Muscle of leg (tissue), 11 donors: ENCODE data around the gene ASPN. TPM values are rescaled to one million over a fixed set of nuclear protein-coding genes. Genes with fewer than 3 reads are reported as not detected.
A peak's percentile ranks its signal among the peaks of the same experiment; 100 is the strongest.
"Not testable (repeated sequence)": the region's sequence is repeated elsewhere in the genome, so short reads cannot be mapped to it uniquely, and the experiment has no call there.

ENCODE experiments used
- DNase-seq: peaks from one replicate; pipeline ENCODE4 v3.0.0; 2013
- H3K27ac ChIP-seq: one replicate; pipeline ENCODE4 v1.5.1; 2013; ENCODE audit warnings: mild to moderate bottlenecking, low read length, control low read depth
- H3K27me3 ChIP-seq: one replicate; pipeline ENCODE4 v1.6.1; 2013; ENCODE audit warnings: low read length; ENCODE audit not compliant: control insufficient read depth, insufficient read depth
- H3K36me3 ChIP-seq: one replicate; pipeline ENCODE4 v1.6.1; 2013; ENCODE audit warnings: low read length; ENCODE audit not compliant: control insufficient read depth, insufficient read depth
- H3K4me1 ChIP-seq: one replicate; pipeline ENCODE4 v1.6.1; 2013; ENCODE audit warnings: low read length; ENCODE audit not compliant: control insufficient read depth, insufficient read depth
- H3K4me3 ChIP-seq: one replicate; pipeline ENCODE4 v1.5.1; 2013; ENCODE audit warnings: low read length, control low read depth
- H3K9me3 ChIP-seq: replicated peaks from 2 replicates; pipeline ENCODE4 v1.6.1; 2013; ENCODE audit warnings: low read depth, low read length; ENCODE audit not compliant: control insufficient read depth
- WGBS: methylation state at CpG from one replicate; pipeline ENCODE4 v1.1.5; 2013; ENCODE audit warnings: missing lambda C conversion rate; ENCODE audit not compliant: insufficient coverage; 5-methylcytosine and 5-hydroxymethylcytosine counted together
- polyA plus RNA-seq, 8 donors: library from polyadenylated mRNA; unstranded; fragments of 120-200 nt; gene quantifications; one replicate each; pipeline versions ENCODE4 v1.2.1 to v1.2.3, GENCODE V29; 2013; ENCODE audit warnings: inconsistent platforms in 1 of 8, low replicate concordance in 1 of 8; ENCODE audit not compliant: insufficient read length in 8 of 8, insufficient read depth in 1 of 8
- total RNA-seq: library from RNA; stranded (reverse); fragments of 120-200 nt; gene quantifications from one replicate; pipeline ENCODE4 v1.2.4, GENCODE V29; 2013

Gene ASPN
- total and polyA plus RNA-seq, 9 donors, result 147 to 546 (median 259) TPM

GRCh38 chr9:92429836-92430235 lies 52.5 kb downstream of the ASPN start:
- Histone ChIP-seq H3K36me3 (no peaks in the 10 kb centered on the region), H3K9me3 (no peaks in the 10 kb centered on the region), H3K27ac (no peak overlapping the region), H3K27me3 (no peaks in the 10 kb centered on the region), H3K4me3 (no peak overlapping the region), H3K4me1 (peaks cover 11% of the 10 kb centered on the region)
- no peak for DNase-seq
- WGBS, result no CpG with 5 or more reads among the region's 2 CpGs

GRCh38 chr9:92426501-92427145 lies 55.7 kb downstream of the ASPN start:
- WGBS, result 23% methylated on average over 3 of the region's 5 CpGs
- DNase-seq, result peak; percentile 80
- Histone ChIP-seq H3K27ac (peak overlapping the region; percentile 81), H3K4me1 (peaks cover 15% of the 10 kb centered on the region), H3K27me3 (no peaks in the 10 kb centered on the region), H3K9me3 (no peaks in the 10 kb centered on the region), H3K4me3 (no peak overlapping the region), H3K36me3 (no peaks in the 10 kb centered on the region)

- Histone ChIP-seq H3K4me3 (no peak overlapping the region), H3K27ac (peak overlapping the region; percentile 81), H3K36me3 (no peaks in the 10 kb centered on the region), H3K27me3 (no peaks in the 10 kb centered on the region), H3K9me3 (no peaks in the 10 kb centered on the region), H3K4me1 (peaks cover 15% of the 10 kb centered on the region)
- WGBS, result no CpG with 5 or more reads among the region's 2 CpGs
- DNase-seq, result peak; percentile 94
These were observed 56.8 kb downstream of the ASPN start for GRCh38 chr9:92425474-92425873.

- DNase-seq, result peak; percentile 79
- H3K27me3 ChIP-seq, result no peaks in the 10 kb centered on the region
- H3K4me1 ChIP-seq, result peaks cover 15% of the 10 kb centered on the region
- H3K36me3 ChIP-seq, result no peaks in the 10 kb centered on the region
- H3K4me3 ChIP-seq, result peak within 1 kb of the TSS; percentile 4
- WGBS, result no CpG with 5 or more reads among the region's 1 CpG
- H3K9me3 ChIP-seq, result no peaks in the 10 kb centered on the region
- peak within 1 kb of the TSS; percentile 81 for H3K27ac ChIP-seq
These were observed 58.0 kb downstream of the ASPN start, which contains the start of gene OMD for GRCh38 chr9:92424340-92424739. TSS of gene OMD (minus strand) at chr9:92424471. CDS start at chr9:92417558, 6,913 bp downstream.

GRCh38 chr9:92423612-92424011 lies 58.7 kb downstream of the ASPN start:
- H3K27me3 ChIP-seq, result no peaks in the 10 kb centered on the region
- WGBS, result no CpG with 5 or more reads among the region's 2 CpGs
- no peaks in the 10 kb centered on the region for H3K36me3 ChIP-seq
- peak; percentile 51 for DNase-seq
- no peaks in the 10 kb centered on the region for H3K9me3 ChIP-seq
- peaks cover 15% of the 10 kb centered on the region for H3K4me1 ChIP-seq
- H3K4me3 ChIP-seq, result peak overlapping the region; percentile 4
- H3K27ac ChIP-seq, result peak overlapping the region; percentile 81

- Histone ChIP-seq H3K27ac (peak overlapping the region; percentile 81), H3K9me3 (no peaks in the 10 kb centered on the region), H3K36me3 (no peaks in the 10 kb centered on the region), H3K4me1 (peaks cover 15% of the 10 kb centered on the region), H3K4me3 (no peak overlapping the region), H3K27me3 (no peaks in the 10 kb centered on the region)
- WGBS, result 18% methylated on average over 1 of the region's 2 CpGs
- no peak for DNase-seq
These were observed 59.5 kb downstream of the ASPN start for GRCh38 chr9:92422611-92423338.

- no peak for DNase-seq
- H3K4me1 ChIP-seq, result peaks cover 3% of the 10 kb centered on the region
- peaks cover 2% of the 10 kb centered on the region for H3K9me3 ChIP-seq
- no peak overlapping the region for H3K27ac ChIP-seq
- no peaks in the 10 kb centered on the region for H3K27me3 ChIP-seq
- no peaks in the 10 kb centered on the region for H3K36me3 ChIP-seq
- H3K4me3 ChIP-seq, result no peak overlapping the region
- no CpG with 5 or more reads among the region's 1 CpG for WGBS
These were observed 67.7 kb downstream of the ASPN start for GRCh38 chr9:92414566-92414965.

GRCh38 chr9:92411157-92411556 lies 71.1 kb downstream of the ASPN start:
- not testable (repeated sequence) for H3K9me3 ChIP-seq, H3K27me3 ChIP-seq, H3K4me3 ChIP-seq, H3K36me3 ChIP-seq
- Histone ChIP-seq H3K27ac (peak overlapping the region; percentile 91), H3K4me1 (peaks cover 12% of the 10 kb centered on the region)
- DNase-seq, result peak; percentile 52
- WGBS, result 48% methylated on average over 3 of the region's 4 CpGs

- H3K4me3 ChIP-seq, result no peak overlapping the region
- peaks cover 16% of the 10 kb centered on the region for H3K4me1 ChIP-seq
- WGBS, result no CpG with 5 or more reads among the region's 2 CpGs
- H3K36me3 ChIP-seq, result no peaks in the 10 kb centered on the region
- DNase-seq, result peak; percentile 92
- H3K9me3 ChIP-seq, result peaks cover 2% of the 10 kb centered on the region
- H3K27me3 ChIP-seq, result no peaks in the 10 kb centered on the region
- H3K27ac ChIP-seq, result peak overlapping the region; percentile 91
These were observed 73.4 kb downstream of the ASPN start for GRCh38 chr9:92408747-92409478.

- no peak for DNase-seq
These were observed 74.5 kb downstream of the ASPN start for GRCh38 chr9:92407818-92408217.

More at GRCh38 chr9:92407818-92408217, 74.5 kb downstream of the ASPN start:
- WGBS, result no CpG with 5 or more reads among the region's 2 CpGs
- no peaks in the 10 kb centered on the region for H3K27me3 ChIP-seq
- no peaks in the 10 kb centered on the region for H3K36me3 ChIP-seq
- no peak overlapping the region for H3K4me3 ChIP-seq
- H3K27ac ChIP-seq, result no peak overlapping the region
- peaks cover 2% of the 10 kb centered on the region for H3K9me3 ChIP-seq
- H3K4me1 ChIP-seq, result peaks cover 16% of the 10 kb centered on the region
